IMR-90 (cell line): Measurements from ENCODE around the gene C1QTNF12. TPM values are rescaled to one million over a fixed set of nuclear protein-coding genes. Genes with fewer than 3 reads are reported as not detected.

ENCODE experiments used
- ATAC-seq: fragments of 200-7000 bp; cut with Tn5 transposase; 2 replicates; pipeline ENCODE4 v1.9.1; 2020; ENCODE audit warnings: low read depth, mild to moderate bottlenecking, moderate library complexity
- BruUV-seq: library from RNA; stranded (reverse); fragments of 400-500 nt; replicated peaks from 2 replicates; lab custom pipeline; 2021; lab: Mats Ljungman, UMichigan
- CTCF ChIA-PET: fragments of 300-600 bp; formaldehyde crosslinking; extraction: SDS; loops from one replicate; lab custom pipeline; 2021; ENCODE audit warnings: antibody characterized with exemption; lab: Yijun Ruan, JAX
- POLR2A ChIA-PET: fragments of 300-600 bp; sonication (Branson Sonifier 250); formaldehyde crosslinking; loops from one replicate; lab custom pipeline; 2022; ENCODE audit warnings: antibody characterized with exemption; ENCODE audit not compliant: unreplicated experiment; lab: Charles Lee
- DNase-seq: peaks from one replicate; pipeline ENCODE4 v3.0.0; 2013
- H2AFZ ChIP-seq: replicated peaks from 2 replicates; pipeline ENCODE3; 2013; ENCODE audit warnings: low read length, mild to moderate bottlenecking; ENCODE audit not compliant: poor library complexity
- H2AK5ac ChIP-seq: 2 replicates; pipeline ENCODE4 v1.6.1; 2013; ENCODE audit warnings: low read depth, low read length, inconsistent platforms
- H2AK9ac ChIP-seq: replicated peaks from 2 replicates; pipeline ENCODE3; 2013; ENCODE audit warnings: mild to moderate bottlenecking, low read depth, low read length, moderate library complexity; ENCODE audit not compliant: poor library complexity
- H2BK120ac ChIP-seq: 2 replicates; pipeline ENCODE4 v1.6.1; 2013; ENCODE audit warnings: low read depth, low read length, inconsistent platforms
- H2BK15ac ChIP-seq: 3 replicates; pipeline ENCODE4 v1.6.1; 2013; ENCODE audit warnings: low read depth, low read length, inconsistent platforms
- H2BK20ac ChIP-seq: 2 replicates; pipeline ENCODE4 v1.6.1; 2013; ENCODE audit warnings: low read depth, mild to moderate bottlenecking, inconsistent platforms, low read length, moderate library complexity
- H2BK5ac ChIP-seq: 2 replicates; pipeline ENCODE4 v1.6.1; 2013; ENCODE audit warnings: mild to moderate bottlenecking, low read depth, low read length, inconsistent platforms; ENCODE audit not compliant: poor library complexity, severe bottlenecking
- H3K14ac ChIP-seq: replicated peaks from 2 replicates; pipeline ENCODE4 v1.6.1; 2013; ENCODE audit warnings: low read depth, low read length, inconsistent platforms
- H3K18ac ChIP-seq: 2 replicates; pipeline ENCODE4 v1.6.1; 2013; ENCODE audit warnings: low read depth, low read length, control low read depth
- H3K23ac ChIP-seq: 2 replicates; pipeline ENCODE4 v1.6.1; 2013; ENCODE audit warnings: low read depth, low read length, inconsistent platforms
- H3K27ac ChIP-seq: 2 replicates; pipeline ENCODE4 v1.5.1; 2013; ENCODE audit warnings: mild to moderate bottlenecking, control low read depth, low read length; ENCODE audit not compliant: insufficient read depth
- H3K27me3 ChIP-seq: 2 replicates; pipeline ENCODE4 v1.6.1; 2013; ENCODE audit warnings: low read length; ENCODE audit not compliant: control insufficient read depth, insufficient read depth
- H3K36me3 ChIP-seq: 2 replicates; pipeline ENCODE4 v1.6.1; 2013; ENCODE audit warnings: low read length, mixed read lengths; ENCODE audit not compliant: control insufficient read depth, insufficient read depth
- H3K4ac ChIP-seq: 2 replicates; pipeline ENCODE4 v1.6.1; 2013; ENCODE audit warnings: low read depth, low read length, inconsistent platforms
- H3K4me1 ChIP-seq: 2 replicates; pipeline ENCODE4 v1.6.1; 2013; ENCODE audit warnings: low read length, mixed read lengths; ENCODE audit not compliant: control insufficient read depth, insufficient read depth
- H3K4me2 ChIP-seq: 2 replicates; pipeline ENCODE4 v1.6.1; 2013; ENCODE audit warnings: low read depth, mild to moderate bottlenecking, control low read depth, low read length, moderate library complexity
- H3K4me3 ChIP-seq: 2 replicates; pipeline ENCODE4 v1.5.1; 2013; ENCODE audit warnings: low read depth, mild to moderate bottlenecking, control low read depth, low read length, moderate library complexity; ENCODE audit not compliant: insufficient read depth
- H3K56ac ChIP-seq: 2 replicates; pipeline ENCODE4 v1.6.1; 2013; ENCODE audit warnings: low read length, inconsistent platforms; ENCODE audit not compliant: insufficient read depth; ENCODE audit errors: extremely low read depth
- H3K79me1 ChIP-seq, 2 experiments: 2 replicates each; pipeline ENCODE4 v1.6.1; 2013; ENCODE audit warnings: low read length in 2 of 2, inconsistent platforms in 1 of 2, low read depth in 1 of 2
- H3K9ac ChIP-seq: 2 replicates; pipeline ENCODE4 v1.6.1; 2013; ENCODE audit warnings: low read depth, low read length, control low read depth
- H3K9me1 ChIP-seq: 2 replicates; pipeline ENCODE4 v1.6.1; 2013; ENCODE audit warnings: low read length, inconsistent platforms; ENCODE audit not compliant: insufficient read depth
- H3K9me3 ChIP-seq: 2 replicates; pipeline ENCODE4 v1.6.1; 2013; ENCODE audit warnings: low read length; ENCODE audit not compliant: control insufficient read depth, insufficient read depth
- H4K20me1 ChIP-seq: 2 replicates; pipeline ENCODE4 v1.6.1; 2013; ENCODE audit warnings: low read length, inconsistent platforms; ENCODE audit not compliant: insufficient read depth
- H4K5ac ChIP-seq: 2 replicates; pipeline ENCODE4 v1.6.1; 2013; ENCODE audit warnings: mild to moderate bottlenecking, low read depth, low read length, control low read depth
- H4K8ac ChIP-seq, 2 experiments: 2 replicates each; pipeline ENCODE4 v1.6.1; 2013; ENCODE audit warnings: low read depth in 2 of 2, low read length in 2 of 2, control low read depth in 1 of 2, inconsistent platforms in 1 of 2
- H4K91ac ChIP-seq: 2 replicates; pipeline ENCODE4 v1.6.1; 2013; ENCODE audit warnings: low read depth, low read length, inconsistent platforms; ENCODE audit not compliant: insufficient read depth
- CHD1 ChIP-seq: IDR thresholded peaks from 2 replicates; pipeline ENCODE4 v1.6.1; 2012; ENCODE audit warnings: low read depth, low read length, improper control_type of control experiment
- RCOR1 ChIP-seq: IDR thresholded peaks from 2 replicates; pipeline ENCODE4 v1.6.1; 2012; ENCODE audit warnings: mild to moderate bottlenecking, low read length, improper control_type of control experiment; ENCODE audit not compliant: insufficient replicate concordance
- WGBS, 2 experiments: methylation state at CpG; one replicate each; pipeline versions ENCODE4 v1.1.5 to v1.1.7; 2013; ENCODE audit warnings: missing lambda C conversion rate in 2 of 2; ENCODE audit not compliant: insufficient read length in 1 of 2; ENCODE audit errors: extremely low coverage in 2 of 2; 5-methylcytosine and 5-hydroxymethylcytosine counted together
- dilution Hi-C: fragments of 300-500 bp; cut with HindIII; formaldehyde crosslinking; loops from one replicate; pipeline ENCODE4 v1.14.3; 2018; ENCODE audit warnings: low sequenced_read_pairs; ENCODE audit not compliant: unreplicated experiment
- in situ Hi-C: fragments of 300-500 bp; cut with MboI; formaldehyde crosslinking; loops from 3 replicates; pipeline ENCODE4 v1.14.3; 2019; ENCODE audit warnings: low sequenced_read_pairs, inconsistent platforms, mixed read lengths
- intact Hi-C: fragments of 100-400 bp; cut with micrococcal nuclease; formaldehyde crosslinking; loops from 2 replicates; pipeline ENCODE4 v1.10.0; 2022
- polyA plus RNA-seq, 3 experiments: library from polyadenylated mRNA; depleted of rRNA; stranded (reverse); fragments of >200 nt; gene quantifications; 2 replicates each; pipeline ENCODE4 v1.2.3, GENCODE V29; 2012; ENCODE audit warnings: low replicate concordance in 1 of 3
- total RNA-seq: library from RNA; depleted of rRNA; stranded (reverse); fragments of >200 nt; gene quantifications from 2 replicates; pipeline ENCODE4 v1.2.3, GENCODE V29; 2012
- TF ChIP-seq, protein P1 (sequence below): fragments of 150-350 bp; IDR thresholded peaks from 2 replicates; pipeline ENCODE4 v1.6.1; 2016; ENCODE audit warnings: low read depth, mild to moderate bottlenecking, low read length, moderate library complexity, borderline replicate concordance

The C1QTNF12 gene
- total and polyA plus RNA-seq, 2 of the 4 experiments (the other 2 are of a cell fraction): 0.36 to 1.1 TPM

DNA sequence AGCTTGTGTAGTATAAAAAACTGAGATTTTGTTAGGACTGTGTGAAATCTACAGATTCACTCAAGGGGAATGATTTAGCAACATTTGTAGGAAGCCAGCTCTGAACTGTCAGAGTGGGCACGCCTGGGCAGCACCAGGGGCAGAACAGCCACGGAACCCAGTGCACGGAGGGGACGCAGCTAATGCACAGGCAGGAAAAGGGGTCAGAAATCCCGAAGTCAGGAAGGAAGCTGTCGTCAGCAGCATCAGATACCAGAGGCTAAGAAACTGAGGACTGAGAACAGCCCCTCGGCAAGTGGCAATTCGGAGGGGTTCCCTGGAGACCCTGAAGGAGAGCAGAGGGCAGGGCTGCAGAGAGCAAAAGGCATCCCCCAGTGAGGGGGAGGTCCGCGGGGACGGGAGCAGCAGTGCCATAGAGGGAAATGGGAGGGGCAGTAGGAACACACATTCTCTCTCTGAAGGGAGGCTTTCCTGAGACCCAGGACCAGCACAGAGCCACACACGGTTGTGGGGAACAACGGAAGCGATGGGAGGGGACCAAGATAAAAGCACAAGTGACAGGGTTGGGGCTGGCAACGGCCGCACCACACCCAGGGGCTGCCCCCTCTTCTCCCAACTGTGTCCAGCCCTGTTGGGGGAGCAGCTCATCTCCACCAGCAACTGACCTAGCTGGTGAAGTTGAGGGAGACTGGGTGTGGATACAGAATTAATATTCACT, 14.5 kb upstream of the C1QTNF12 start (continued):
- TF ChIP-seq, protein P1, sequence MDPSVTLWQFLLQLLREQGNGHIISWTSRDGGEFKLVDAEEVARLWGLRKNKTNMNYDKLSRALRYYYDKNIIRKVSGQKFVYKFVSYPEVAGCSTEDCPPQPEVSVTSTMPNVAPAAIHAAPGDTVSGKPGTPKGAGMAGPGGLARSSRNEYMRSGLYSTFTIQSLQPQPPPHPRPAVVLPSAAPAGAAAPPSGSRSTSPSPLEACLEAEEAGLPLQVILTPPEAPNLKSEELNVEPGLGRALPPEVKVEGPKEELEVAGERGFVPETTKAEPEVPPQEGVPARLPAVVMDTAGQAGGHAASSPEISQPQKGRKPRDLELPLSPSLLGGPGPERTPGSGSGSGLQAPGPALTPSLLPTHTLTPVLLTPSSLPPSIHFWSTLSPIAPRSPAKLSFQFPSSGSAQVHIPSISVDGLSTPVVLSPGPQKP: no peak

DNA sequence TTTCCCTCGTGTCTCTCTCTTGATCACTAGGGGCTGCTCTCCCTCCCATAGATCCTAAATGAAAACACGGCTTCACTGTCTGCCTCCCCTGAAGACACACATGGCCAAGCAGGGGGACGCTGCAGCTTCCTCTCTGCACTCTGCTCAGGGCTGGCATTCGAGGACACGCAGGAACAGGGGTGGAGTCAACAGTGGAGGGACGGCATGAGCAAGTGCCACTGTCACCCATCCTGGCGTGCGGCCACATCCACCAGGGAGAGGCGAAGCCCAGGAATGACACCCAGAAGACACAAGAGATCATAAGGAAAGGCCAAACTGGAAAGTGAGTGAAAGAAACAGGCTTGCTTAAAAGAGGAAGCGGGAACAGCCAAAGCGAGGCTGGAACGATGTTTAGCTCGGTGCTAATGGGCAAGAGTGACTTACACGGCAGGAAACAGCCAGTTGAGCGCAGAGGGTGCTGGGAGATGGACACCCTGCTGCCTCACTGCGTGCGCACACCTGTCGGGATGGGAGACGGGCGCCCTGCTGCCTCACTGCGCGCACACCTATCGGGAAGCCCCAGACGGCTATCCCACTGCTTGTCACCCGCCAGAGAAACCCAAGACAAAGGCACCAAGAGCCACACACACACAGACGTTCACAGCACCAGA, 13.6 kb upstream of the C1QTNF12 start:
- peaks cover 11% of the 10 kb centered on the region for H4K20me1 ChIP-seq
- dilution Hi-C loops (no loop called here), intact Hi-C loops (no loop called here), in situ Hi-C loops (no loop called here)
- peak overlapping the region in 1 of 2 experiments; percentile 65; a peak in 1 of 4 replicates for H4K8ac ChIP-seq
- peak overlapping the region; percentile 60; the same call in 1 of the 2 replicates for H3K27ac ChIP-seq
- H3K4me1 ChIP-seq: peaks cover 33% of the 10 kb centered on the region
- no peaks in the 10 kb centered on the region for H3K9me3 ChIP-seq
- H3K23ac ChIP-seq: peak overlapping the region; percentile 1; the same call in 1 of the 2 replicates
- H2BK15ac ChIP-seq: no peak overlapping the region
- no peak overlapping the region for H3K18ac ChIP-seq
- H4K5ac ChIP-seq: 0 out of 2 replicates have a peak overlapping the region, but pooled peaks have one; percentile 12
- peaks cover 26 to 75% of the 10 kb centered on the region in 2 experiments for H3K79me1 ChIP-seq
- H3K9me1 ChIP-seq: peaks cover 25% of the 10 kb centered on the region
- BruUV-seq: no TSS peak
- 0 out of 2 replicates have a peak overlapping the region, but pooled peaks have one; percentile 38 for H4K91ac ChIP-seq
- ChIA-PET CTCF (no interaction called here), POLR2A (no interaction called here)
- H3K14ac ChIP-seq: no peak overlapping the region
- no peak overlapping the region for H2BK20ac ChIP-seq
- H2BK5ac ChIP-seq: peak overlapping the region; percentile 73
- no peak overlapping the region for H3K9ac ChIP-seq
- H2BK120ac ChIP-seq: no peak overlapping the region
- no peak overlapping the region for H3K4me3 ChIP-seq
- H3K36me3 ChIP-seq: peaks cover 63% of the 10 kb centered on the region
- WGBS, 2 experiments: 95% methylated on average over 18 of the region's 26 CpGs; no CpG with 5 or more reads in 1 of the 2 experiments
- no peak overlapping the region for H2AFZ ChIP-seq
- no peaks in the 10 kb centered on the region for H3K27me3 ChIP-seq
- H3K4ac ChIP-seq: peak overlapping the region; percentile 65
- peak overlapping the region; percentile 84 for H2AK5ac ChIP-seq
- no peak overlapping the region for H3K56ac ChIP-seq
- TF ChIP-seq, protein P1: no peak
- TF ChIP-seq RCOR1 (no peak), CHD1 (no peak)
- DNase-seq (no peak), ATAC-seq (no peak)
- peak overlapping the region; percentile 87 for H2AK9ac ChIP-seq
- H3K4me2 ChIP-seq: no peak overlapping the region
